Camera-type eye (tissue), 1 donor: ENCODE results near the gene CSN2. TPM values are rescaled to one million over a fixed set of nuclear protein-coding genes. Genes with fewer than 3 reads are reported as not detected.

Experiments used
- total RNA-seq: library from RNA; depleted of rRNA; stranded (reverse); fragments of >200 nt; gene quantifications from one replicate; pipeline ENCODE4 v1.2.3, GENCODE V29; 2014

Gene CSN2, protein sequence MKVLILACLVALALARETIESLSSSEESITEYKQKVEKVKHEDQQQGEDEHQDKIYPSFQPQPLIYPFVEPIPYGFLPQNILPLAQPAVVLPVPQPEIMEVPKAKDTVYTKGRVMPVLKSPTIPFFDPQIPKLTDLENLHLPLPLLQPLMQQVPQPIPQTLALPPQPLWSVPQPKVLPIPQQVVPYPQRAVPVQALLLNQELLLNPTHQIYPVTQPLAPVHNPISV
- not detected for total RNA-seq

DNA sequence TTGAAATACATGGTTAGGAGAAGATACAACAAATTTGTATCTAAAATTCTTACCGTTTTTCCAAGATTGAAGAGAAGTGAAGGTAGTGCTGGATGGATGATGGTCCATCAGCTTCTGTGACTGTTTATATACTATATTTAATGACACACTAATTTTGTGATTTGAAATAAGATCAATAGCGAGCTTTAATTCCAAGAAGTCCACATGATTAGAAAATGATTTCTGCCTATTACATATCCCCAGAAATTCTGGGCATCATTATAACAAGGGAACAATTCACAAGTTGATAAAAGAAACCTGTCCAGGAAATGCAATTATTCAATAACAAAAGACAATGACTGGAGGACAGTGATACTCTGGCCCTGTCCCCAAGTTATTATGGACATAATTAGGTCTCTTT is at the start of gene CSN2:
CSN2 (minus strand) TSS at position 101 of the 400 bp plus-strand sequence. CDS start 4,733 bp downstream, outside the sequence.

DNA sequence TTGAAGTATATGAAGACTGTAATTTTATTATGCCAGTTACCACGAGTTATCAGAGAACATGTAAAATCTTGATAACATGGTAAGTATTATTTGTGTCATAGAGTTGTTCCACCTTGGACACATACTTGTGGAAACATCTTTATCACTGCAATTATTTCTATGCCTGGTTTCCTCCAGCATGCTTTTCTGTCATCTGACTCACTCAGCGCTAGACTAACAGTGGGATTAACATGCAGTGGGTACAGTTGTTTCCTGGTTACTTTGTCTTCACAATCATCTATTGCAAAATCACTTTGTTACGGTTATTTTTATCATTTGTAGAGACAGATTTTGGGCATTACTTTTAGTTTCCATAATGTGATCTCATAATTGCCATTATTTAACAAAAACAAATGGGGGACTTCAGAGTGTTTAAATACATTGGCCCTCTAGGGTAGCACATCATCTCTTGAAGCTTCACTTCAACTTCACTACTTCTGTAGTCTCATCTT is 30.0 kb upstream of the CSN2 start, which contains the start of gene STATH:
STATH (plus strand) TSS at position 441 of the 491 bp plus-strand sequence. CDS start 2,472 bp downstream, outside the sequence.

DNA sequence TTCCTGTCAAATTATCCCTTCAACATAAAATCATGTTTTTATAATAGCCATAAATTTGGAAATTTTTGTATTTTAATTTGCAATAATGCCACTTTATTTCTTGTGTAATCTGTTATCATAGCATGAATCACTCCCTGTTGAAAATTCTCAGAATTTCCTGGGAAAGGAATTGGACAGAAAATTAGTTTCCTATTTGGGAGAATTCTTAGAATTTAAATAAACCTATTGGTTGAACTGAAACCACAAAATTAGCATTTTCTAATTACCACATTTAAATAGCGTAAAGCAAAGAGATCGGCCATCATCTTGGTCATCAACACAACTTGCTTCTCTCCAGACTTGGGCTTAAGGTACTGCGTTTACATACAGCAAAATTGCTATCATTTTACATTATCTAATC is 34.8 kb downstream of the CSN2 start, which contains the start of gene CSN1S1:
CSN1S1 (plus strand) TSS at position 301 of the 400 bp plus-strand sequence. CDS start 1,488 bp downstream, outside the sequence.

Other genes starting within 250 kb of the CSN2 start
- gene SULT1B1, start 205.1 kb downstream of the CSN2 start, total RNA-seq = 2.5 TPM
- gene SULT1E1, start 105.6 kb downstream of the CSN2 start, total RNA-seq = 35.0 TPM
- gene CSN1S1, start 34.7 kb downstream of the CSN2 start, total RNA-seq = not detected
- not detected for gene STATH, start 30.2 kb upstream of the CSN2 start, total RNA-seq
- gene HTN3, start 62.7 kb upstream of the CSN2 start, total RNA-seq = not detected
- not detected for gene HTN1, start 84.7 kb upstream of the CSN2 start, total RNA-seq
- gene PRR27, start 188.5 kb upstream of the CSN2 start, total RNA-seq = 0.22 TPM
- gene ODAM, start 230.0 kb upstream of the CSN2 start, total RNA-seq = not detected